Neural progenitor cell (in vitro differentiated cells): ENCODE measurements around the gene EYS.

Experiments used
- CTCF ChIP-seq: fragments of 200-600 bp; sonication (generic); IDR thresholded peaks from 2 replicates; pipeline ENCODE4 v1.5.1; 2017; ENCODE audit warnings: antibody characterized with exemption, mild to moderate bottlenecking
- EZH2 ChIP-seq: fragments of 200-600 bp; sonication (generic); IDR thresholded peaks from 2 replicates; pipeline ENCODE4 v1.6.1; 2017; ENCODE audit warnings: antibody characterized with exemption, mild to moderate bottlenecking, moderate library complexity
- EZH2phosphoT487 ChIP-seq: fragments of 200-600 bp; sonication (generic); IDR thresholded peaks from 2 replicates; pipeline ENCODE4 v1.6.1; 2017; ENCODE audit warnings: antibody characterized with exemption

- no peak for TF ChIP-seq CTCF
- no peak for TF ChIP-seq EZH2
- no peak for TF ChIP-seq EZH2phosphoT487
Measured at GRCh38 chr6:63683071-63683603, 2023.9 kb downstream of the EYS start.
